HG03460 (cell line): ENCODE results near the gene PRR19.
A peak's percentile ranks its signal among the peaks of the same experiment; 100 is the strongest.
"Not testable (repeated sequence)": the region's sequence is repeated elsewhere in the genome, so short reads cannot be mapped to it uniquely, and the experiment has no call there.

ENCODE experiments used
- ATAC-seq: cut with Tn5 transposase; IDR thresholded peaks from one replicate; pipeline ENCODE4 v1.9.1; 2021; ENCODE audit not compliant: unreplicated experiment

The PRR19 gene

DNA sequence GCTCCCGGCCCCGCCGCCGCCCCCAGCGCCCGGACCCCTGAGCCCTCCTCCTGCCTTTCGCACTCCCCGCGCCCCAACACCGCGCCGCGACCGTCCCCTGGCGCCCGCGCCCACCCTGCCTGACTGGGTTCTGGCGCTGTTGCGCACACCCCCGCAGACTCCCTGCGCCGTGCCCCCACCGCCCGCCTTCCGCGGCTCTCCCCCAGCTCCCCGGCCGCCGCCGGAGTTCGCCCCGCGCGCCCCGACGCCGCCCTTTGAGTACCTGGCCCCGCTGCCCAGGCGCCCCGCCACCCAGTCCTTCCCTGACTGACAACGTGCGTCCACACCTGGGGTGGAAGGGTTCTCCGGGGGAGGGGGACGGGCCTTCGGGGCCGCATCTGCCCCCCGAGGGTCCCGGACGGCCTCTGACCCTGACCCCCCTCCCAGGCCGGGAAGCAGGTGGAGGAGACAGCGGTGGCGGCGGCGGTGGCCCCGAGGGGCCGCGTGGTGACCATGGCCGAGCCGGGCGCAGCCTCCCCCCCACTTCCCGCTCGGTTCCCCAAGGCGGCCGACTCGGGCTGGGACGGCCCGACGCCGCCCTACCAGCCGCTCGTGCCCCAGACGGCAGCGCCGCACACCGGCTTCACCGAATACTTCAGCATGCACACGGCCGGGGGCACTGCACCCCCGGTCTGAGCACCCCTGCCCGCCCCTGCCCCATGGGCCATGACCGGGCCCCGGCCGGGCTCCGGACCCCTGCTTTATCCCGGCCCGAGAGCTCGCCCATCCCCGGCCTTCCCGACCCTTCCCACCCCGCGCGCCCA lies 22.1 kb downstream of the PRR19 start:
- no peak for ATAC-seq

DNA sequence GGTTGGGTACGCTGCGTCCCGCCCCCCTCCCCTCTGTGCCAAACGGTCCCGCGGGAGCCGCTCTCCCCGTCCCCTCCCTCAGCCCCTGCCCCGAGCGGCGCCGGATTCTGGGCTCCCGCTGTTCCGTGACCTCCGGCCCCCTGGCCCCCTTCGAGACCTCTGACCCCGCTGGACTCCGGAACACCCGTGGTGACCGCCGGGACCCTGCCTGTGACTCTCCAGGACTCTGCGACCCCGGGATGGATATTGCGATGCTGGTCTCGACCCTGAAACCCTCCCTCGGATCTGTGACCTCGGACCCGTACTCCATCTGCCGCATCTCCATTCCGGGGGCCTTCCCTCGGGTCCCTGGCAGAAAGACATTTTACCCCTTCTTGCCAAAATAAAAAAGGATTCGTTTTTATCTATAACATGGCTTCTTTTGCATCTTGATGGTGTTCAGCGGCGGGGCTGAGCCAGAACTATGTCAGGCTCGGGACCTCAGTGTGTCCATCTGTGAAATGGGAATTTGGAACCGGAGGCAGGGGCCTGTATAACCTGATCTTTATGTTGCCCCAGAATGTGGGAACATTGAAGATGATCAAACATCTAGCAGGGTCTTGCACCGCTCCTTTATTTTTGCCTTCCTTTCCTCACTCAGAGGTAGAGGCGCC lies 22.8 kb downstream of the PRR19 start:
- ATAC-seq = no peak

DNA sequence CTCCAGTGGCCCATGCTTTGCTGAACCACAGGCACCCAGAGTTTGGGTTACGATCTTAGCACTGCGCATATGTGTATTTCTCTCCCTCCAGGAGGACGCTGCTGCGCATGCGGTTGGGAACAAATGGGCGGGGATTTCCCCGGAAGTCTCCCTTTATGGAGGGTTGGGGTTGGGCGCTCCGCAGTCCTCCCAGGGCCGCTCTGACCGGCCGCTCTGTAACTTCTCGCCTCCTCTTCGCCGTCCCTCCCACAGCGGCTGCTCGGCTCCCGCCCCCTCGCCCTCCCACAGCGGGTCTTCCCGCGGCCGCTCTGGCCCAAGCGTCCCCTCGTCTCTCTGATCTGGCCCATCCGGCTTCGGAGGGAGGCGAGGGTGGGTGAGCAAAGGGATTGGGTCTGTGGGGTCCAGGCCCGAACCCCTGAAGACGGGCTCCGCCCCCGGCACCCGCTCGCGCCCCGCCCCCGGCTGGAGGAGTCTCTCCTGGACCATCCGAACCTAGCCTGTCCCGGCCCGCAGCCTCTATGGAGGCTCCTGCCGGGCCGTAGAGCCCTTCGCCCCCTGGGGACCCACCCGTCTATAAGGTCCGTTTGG lies 23.5 kb downstream of the PRR19 start, which contains the start of gene MEGF8:
Gene MEGF8, plus strand, starts transcription at position 328 of the 588 bp plus-strand sequence. CDS start 609 bp downstream, outside the sequence.
- ATAC-seq = peak; percentile 85

DNA sequence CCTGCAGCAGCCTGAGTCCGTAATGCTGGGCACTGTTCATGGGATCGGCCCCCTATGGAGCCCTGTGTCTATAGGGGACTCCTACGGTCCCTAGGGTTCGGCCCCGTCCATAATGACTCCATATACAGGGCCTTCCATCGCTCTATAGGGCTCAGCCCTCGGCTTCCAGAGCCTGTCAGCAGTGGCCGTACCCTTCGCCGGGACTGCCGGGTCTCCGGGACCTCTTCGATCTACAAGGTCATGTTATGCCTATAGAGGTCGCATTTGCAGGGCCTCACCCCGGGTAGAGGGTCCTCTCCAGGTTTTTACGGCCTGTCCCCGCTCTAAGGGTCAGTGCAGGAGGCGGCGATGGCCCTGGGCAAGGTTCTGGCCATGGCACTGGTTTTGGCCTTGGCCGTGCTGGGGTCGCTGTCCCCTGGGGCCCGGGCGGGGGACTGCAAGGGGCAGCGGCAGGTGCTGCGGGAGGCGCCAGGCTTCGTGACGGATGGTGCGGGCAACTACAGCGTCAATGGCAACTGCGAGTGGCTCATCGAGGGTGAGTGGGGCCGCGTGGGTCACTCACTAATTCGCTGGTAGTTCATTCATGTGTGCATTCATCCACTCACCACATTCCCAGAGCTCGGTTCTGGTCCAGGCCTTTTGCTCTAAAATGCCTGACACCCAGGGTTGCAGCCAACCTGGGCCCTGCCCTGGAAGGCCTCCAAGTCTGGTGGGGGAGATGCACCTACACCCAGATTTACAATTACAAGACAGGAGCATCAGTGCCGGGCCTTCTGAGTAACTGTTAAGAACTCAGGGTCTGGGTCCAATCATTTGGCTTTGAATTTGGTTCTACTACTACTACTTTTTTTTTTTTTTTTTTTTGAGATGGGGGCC lies 24.2 kb downstream of the PRR19 start:
- peak; percentile 9 for ATAC-seq

DNA sequence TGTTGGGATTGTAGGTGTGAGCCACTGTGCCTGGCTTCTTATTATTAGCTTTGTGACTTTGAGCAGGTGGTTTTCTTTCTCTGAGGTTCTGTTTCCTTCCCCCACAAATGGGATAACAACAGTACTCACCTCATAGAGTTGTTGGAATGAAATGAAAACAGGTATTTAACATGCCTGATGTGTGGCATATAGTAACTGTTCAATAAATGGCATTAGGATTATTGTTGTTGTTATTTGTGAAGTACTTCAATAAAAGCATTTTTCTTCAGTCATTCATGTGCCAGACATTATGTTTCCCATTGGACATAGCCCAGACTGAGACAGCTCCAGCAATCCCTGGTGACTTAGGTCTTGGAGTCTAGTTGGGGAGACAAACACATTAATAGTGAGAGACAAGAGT lies 25.0 kb downstream of the PRR19 start:
- ATAC-seq = no peak

DNA sequence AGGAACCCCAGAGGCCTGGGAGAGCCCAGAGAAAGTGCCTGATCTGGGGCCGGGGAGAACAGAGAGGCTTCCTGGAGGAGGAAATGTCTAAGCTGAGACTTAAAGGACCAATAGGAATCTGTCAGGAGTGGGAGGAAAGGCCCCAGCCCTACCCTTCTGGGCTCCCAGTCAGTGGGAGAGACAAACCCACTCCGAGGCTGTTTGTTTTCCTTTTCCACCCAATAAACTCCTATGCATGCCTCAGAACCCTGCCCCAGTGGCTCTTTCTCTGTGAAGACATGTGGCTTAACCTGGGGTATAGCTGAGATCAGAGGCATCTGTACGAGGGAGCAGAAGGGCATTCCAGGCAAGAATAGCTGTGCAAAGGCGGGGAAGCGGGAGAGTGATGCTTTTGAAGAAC lies 25.4 kb downstream of the PRR19 start:
- no peak for ATAC-seq

DNA sequence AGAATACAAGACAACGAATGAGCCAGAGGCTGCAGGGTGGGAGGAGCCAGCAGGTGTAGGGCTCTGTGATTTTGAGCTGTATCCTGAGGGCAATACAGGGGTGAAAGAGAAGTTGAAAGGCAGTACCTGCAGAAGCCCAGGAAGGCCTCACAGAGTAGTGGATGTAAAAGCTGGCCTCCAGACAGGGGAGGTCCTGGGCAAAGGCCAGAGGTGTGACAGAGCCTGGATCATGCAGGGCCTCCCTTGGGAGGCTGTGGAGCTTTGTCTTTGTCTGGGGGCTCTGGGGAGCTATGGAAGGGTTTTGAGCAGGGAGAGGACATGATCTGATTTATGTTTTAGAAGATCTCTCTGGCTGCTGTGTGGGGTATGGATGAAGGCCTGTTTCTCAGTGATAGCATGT lies 26.2 kb downstream of the PRR19 start:
- no peak for ATAC-seq

DNA sequence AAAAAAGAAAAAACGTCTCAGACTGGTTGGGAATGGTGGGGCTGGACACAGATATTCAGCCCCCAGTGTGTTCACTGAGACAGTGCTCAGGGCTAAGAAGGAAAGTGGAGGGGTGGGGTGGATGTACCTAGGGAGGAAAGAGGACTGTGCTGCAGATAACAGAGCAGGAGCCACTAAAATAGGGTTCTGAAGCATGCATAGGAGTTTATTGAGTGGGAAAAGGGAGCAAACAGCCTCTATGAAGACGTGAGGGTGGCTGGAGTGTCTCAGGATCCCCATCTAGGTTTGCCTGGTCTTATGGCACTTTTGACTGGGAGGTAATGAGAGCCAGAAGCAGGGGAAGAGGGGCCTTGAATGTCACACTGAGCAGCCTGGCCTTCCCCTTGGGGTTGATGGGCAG lies 26.9 kb downstream of the PRR19 start:
- ATAC-seq = no peak

DNA sequence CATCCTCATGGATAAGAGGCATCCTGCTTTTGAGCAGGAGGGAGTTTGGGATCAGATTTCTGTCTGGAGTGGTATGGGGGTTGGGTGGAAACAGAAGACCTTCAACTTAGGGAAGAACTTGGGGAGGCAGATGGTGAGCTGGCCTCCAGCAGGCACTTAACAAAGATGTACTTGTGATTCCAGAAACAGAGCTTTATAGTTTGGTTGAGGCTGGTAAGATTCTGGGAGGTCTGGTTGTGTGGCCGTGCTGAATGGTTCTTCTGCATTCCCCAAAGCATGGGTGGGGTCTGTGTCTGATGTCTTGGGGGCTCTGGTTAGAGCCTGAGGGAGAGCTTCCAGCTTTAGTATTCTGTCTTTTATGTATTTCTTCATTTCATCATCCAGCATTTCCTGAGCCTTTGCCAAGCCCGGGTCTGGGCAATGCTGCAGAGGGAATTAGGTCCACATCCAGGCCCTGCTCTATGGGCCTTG lies 28.3 kb downstream of the PRR19 start:
- ATAC-seq = no peak

DNA sequence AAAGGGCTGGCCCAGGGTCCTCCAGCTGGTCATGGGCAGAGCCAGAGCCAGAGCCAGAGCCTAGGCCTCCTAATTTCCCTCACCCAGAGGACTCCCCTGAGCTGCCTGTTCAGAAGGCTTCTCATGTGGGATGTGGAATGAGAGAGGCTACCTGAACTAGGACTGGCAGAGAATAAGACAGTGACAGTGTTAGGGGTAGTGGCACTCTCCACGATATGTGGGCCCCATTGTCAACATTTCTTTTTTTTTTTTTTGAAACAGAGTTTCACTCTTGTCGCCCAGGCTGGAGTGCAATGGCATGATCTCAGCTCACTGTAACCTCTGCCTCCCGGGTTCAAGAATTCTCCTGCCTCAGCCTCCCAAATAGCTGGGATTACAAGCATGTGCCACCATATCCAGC lies 29.4 kb downstream of the PRR19 start:
- ATAC-seq = not testable (repeated sequence)

DNA sequence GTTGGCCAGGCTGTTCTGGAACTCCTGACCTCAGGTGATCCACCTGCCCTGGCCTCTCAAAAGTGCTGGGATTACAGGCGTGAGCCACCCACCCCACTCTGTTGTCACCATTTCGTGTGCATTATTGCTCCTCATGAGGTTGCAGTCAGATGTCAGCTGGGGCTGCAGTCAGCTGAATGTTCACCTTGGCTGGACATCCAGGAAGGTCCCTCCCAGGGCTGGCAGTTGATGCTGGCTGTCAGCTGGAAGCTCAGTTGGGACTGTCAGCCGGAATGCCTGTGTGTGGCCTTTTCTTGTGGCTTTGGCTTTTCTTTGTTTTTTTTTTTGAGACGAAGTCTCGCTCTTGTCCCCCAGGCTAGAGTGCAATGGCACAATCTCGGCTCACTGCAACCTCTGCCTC lies 30.1 kb downstream of the PRR19 start:
- no peak for ATAC-seq

DNA sequence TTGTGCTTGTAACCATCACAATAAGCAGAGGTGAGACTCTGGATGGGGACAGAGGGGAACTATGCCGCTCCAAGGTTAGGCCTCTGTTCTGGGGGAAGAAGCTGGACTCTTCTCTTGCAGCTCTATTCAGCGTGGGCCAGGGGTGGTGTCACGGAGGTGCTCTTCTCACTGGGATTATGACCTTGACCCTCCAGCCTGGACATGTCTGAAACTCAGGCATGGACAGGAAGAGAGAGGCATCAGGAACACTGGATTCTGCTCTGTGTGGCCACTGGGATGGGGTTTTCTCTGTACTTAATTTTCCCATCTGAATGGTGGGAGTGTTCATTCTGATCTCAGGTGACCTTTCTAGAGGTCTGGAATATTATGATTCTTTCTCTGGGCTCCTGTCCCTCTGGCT lies 31.1 kb downstream of the PRR19 start:
- ATAC-seq = no peak

DNA sequence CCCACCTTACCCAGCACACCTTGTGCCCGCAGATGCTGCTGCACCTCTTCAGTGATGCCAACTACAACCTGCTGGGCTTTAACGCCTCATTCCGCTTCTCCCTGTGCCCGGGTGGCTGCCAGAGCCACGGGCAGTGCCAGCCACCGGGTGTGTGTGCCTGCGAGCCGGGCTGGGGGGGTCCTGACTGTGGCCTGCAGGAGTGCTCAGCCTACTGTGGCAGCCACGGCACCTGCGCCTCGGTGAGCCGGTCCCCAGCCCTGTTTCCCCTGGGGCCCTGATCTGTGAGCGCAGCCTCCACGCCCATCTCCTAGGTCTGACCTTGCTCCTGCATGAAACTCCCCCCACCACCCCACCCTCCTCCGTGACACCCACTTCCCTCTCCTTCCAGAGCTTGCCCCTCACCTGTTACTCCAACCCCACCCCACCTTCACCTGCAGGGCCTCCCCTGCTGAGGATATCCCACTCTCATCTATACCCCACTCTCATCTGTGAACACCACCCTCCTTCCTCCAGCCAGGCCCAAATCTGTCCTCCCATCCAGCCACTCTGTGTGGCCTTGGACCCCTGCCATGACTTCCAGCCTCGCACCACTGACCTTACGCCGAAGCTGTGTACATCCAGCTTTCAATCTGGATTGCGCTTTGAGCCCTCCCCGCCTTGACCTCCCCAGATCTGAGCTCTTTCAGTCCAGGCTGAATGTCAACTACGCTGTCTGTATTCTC lies 32.2 kb downstream of the PRR19 start:
- ATAC-seq = no peak

DNA sequence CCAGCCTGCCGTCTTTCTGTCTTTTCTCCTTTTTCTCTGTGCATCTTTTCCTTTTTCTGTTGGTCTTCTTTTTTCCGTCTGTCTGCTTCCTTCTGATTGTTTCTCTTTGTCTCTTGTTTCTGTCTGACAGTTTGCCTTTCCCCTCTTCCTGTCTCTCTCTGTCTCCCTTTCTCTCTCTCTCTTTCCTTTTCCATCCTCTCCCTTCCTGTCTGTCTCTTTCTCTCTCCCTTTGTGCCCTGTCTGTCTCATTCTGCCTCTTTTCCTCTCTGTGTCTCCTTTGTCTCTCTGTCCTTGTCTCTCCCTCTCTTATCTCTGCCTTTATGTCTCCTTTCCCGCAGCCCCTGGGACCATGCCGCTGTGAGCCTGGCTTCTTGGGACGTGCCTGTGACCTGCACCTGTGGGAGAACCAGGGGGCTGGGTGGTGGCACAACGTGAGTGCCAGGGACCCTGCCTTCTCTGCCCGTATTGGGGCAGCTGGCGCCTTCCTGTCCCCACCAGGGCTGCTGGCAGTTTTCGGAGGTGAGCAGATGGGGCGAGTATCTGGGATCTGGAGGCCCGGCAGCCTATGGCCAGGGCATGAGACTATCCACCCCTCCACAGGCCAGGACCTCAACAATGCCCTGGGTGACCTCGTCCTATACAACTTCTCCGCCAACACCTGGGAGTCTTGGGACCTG lies 32.9 kb downstream of the PRR19 start:
- ATAC-seq = no peak

DNA sequence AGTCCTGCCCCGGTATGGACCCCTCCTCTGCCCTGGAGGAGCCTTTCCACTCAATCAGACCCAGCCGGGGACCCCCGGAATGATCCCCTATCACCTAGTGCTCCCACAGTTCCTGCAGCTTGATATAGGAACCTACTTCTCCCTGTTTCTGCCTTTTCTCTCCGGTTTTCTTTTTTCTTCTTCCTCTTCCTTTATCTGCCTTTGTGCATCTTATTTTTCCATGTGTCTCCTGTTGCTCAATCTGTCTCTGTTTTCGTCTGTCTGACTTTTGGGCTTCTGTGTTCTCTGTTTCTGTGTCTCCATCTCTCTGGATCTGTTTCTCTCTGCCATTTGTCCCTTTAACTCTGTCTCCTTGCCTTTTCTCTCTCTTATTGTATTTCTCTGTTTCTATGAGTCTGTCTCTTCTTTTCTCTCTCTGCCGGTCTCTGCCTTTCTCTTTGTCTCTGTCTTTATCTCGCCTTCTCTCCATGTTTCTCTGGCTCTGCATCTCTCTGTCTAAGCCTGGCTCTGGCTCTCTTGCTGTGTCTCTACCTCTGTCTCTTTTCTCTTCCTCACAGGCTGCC lies 33.5 kb downstream of the PRR19 start:
- no peak for ATAC-seq

DNA sequence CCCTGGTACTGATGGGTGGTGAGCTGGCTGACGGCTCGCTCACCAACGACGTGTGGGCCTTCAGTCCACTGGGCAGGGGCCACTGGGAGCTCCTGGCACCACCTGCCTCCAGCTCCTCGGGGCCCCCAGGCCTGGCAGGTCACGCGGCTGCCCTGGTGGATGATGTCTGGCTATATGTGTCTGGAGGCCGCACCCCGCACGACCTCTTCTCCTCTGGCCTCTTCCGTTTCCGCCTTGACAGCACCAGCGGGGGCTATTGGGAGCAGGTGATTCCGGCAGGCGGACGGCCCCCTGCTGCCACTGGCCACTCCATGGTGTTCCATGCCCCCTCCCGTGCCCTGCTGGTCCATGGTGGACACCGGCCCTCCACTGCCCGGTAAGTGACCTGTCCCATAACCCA lies 34.0 kb downstream of the PRR19 start:
- ATAC-seq = no peak

DNA sequence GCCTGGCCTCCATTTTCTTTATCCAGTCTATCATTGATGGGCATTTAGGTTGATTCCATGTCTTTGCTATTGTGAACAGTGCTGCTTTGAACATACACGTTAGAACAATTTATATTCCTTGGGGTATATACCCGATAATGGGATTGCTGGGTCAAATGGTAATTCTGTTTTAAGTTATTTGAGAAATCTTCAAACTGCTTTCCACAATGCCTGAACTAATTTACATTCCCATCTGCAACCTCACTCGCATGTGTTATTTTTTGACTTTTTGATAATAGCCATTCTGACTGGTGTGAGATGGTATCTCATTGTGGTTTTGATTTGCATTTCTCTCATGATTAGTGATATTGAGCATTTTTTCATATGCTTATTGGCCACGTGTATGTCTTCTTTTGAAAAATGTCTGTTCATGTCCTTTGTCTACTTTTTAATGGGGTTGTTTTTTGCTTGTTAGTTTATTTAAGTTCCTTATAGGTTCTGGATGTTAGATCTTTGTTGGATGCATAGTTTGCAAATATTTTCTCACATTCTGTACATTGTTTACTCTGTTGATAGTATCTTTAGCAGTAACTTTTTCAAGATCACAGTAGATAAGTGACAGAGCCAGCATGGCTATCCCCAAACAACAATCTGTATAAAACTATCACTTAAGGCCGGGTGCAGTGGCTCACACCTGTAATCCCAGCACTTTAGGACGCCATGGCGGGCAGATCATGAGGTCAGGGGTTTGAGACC lies 37.4 kb downstream of the PRR19 start:
- not testable (repeated sequence) for ATAC-seq

DNA sequence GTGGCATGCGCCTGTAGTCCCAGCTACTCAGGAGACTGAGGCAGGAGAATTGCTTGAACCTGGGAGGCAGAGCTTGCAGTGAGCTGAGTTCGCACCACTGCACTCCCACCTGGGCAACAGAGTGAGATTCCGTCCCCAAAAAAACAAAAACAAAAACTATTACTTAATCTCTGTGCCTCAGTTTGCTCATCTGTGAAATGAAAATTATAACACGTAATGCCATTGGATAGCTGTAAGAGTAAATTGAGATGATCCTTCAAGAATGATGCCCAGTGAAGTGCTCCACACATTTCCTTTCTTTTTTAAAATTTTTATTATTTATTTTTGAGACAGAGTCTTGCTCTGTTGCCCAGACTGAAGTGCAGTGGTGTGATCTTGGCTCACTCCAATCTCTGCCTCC lies 38.0 kb downstream of the PRR19 start:
- not testable (repeated sequence) for ATAC-seq
